Measurements from ENCODE around the gene EXT2. TPM values are rescaled to one million over a fixed set of nuclear protein-coding genes. Genes with fewer than 3 reads are reported as not detected.

EXT2 gene
- total RNA-seq, 1 experiment from 2014 or later, result 42.8 TPM

DNA sequence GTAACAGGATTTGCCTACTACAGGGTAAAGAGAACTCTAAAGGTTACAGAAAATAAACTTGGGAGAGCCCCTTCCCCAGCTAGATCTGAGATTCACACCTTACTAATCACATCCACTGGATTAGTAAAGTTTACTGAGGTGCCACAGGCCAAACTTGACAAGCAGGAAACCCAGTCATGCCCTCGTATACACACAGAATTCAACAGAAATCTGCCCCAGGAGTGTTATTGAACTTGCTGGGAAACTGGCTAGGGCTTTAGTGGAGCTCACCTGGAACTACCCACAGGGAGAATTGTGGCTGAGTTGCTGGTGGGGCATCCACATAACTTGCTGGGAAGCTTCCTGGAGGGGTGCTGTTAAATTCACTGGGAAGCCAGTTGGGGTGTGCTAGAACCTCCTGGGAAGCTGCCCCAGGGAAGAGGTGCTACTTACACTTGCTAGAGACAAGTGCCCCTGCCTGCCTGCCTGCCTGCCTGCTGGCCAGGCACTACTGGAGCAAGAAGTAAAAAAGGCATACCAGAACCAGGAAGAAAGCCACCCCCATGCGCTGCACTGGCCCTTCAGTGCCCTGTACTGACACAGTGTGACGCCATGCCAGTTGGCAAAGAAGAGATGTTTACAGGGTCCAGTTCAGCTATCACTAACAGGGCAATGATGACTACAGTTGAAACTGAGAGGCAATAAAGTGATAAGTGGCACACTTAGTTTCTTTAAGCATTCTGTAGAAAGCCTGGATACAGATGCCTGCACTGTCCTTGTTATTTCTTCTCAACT lies 108.0 kb downstream of the EXT2 start (continued):
- TF ChIP-seq, protein P1, sequence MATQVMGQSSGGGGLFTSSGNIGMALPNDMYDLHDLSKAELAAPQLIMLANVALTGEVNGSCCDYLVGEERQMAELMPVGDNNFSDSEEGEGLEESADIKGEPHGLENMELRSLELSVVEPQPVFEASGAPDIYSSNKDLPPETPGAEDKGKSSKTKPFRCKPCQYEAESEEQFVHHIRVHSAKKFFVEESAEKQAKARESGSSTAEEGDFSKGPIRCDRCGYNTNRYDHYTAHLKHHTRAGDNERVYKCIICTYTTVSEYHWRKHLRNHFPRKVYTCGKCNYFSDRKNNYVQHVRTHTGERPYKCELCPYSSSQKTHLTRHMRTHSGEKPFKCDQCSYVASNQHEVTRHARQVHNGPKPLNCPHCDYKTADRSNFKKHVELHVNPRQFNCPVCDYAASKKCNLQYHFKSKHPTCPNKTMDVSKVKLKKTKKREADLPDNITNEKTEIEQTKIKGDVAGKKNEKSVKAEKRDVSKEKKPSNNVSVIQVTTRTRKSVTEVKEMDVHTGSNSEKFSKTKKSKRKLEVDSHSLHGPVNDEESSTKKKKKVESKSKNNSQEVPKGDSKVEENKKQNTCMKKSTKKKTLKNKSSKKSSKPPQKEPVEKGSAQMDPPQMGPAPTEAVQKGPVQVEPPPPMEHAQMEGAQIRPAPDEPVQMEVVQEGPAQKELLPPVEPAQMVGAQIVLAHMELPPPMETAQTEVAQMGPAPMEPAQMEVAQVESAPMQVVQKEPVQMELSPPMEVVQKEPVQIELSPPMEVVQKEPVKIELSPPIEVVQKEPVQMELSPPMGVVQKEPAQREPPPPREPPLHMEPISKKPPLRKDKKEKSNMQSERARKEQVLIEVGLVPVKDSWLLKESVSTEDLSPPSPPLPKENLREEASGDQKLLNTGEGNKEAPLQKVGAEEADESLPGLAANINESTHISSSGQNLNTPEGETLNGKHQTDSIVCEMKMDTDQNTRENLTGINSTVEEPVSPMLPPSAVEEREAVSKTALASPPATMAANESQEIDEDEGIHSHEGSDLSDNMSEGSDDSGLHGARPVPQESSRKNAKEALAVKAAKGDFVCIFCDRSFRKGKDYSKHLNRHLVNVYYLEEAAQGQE (IDR thresholded peaks at IDR 0.05; ENCODE audit: low read depth), result no peak
- TF ChIP-seq ZNF274 (IDR thresholded peaks at IDR 0.05; ENCODE audit: low read depth, low read length) (no peak), CBX3 (IDR thresholded peaks at IDR 0.05; ENCODE audit: low read depth) (no peak), TCF7L2 (IDR thresholded peaks at IDR 0.05; ENCODE audit: borderline replicate concordance, extremely low read depth, insufficient read depth, insufficient read length) (no peak)
- TF ChIP-seq, protein P2, sequence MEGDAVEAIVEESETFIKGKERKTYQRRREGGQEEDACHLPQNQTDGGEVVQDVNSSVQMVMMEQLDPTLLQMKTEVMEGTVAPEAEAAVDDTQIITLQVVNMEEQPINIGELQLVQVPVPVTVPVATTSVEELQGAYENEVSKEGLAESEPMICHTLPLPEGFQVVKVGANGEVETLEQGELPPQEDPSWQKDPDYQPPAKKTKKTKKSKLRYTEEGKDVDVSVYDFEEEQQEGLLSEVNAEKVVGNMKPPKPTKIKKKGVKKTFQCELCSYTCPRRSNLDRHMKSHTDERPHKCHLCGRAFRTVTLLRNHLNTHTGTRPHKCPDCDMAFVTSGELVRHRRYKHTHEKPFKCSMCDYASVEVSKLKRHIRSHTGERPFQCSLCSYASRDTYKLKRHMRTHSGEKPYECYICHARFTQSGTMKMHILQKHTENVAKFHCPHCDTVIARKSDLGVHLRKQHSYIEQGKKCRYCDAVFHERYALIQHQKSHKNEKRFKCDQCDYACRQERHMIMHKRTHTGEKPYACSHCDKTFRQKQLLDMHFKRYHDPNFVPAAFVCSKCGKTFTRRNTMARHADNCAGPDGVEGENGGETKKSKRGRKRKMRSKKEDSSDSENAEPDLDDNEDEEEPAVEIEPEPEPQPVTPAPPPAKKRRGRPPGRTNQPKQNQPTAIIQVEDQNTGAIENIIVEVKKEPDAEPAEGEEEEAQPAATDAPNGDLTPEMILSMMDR (IDR thresholded peaks at IDR 0.05 in 2 of 3, conservative IDR thresholded peaks at IDR 0.05 in 1 of 3; ENCODE audit: borderline replicate concordance in 1 of 3, insufficient read depth in 1 of 3, low read depth in 2 of 3, low read length in 2 of 3), result no peak
- TF ChIP-seq, protein P3, sequence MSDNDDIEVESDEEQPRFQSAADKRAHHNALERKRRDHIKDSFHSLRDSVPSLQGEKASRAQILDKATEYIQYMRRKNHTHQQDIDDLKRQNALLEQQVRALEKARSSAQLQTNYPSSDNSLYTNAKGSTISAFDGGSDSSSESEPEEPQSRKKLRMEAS (IDR thresholded peaks at IDR 0.05), result no peak

DNA sequence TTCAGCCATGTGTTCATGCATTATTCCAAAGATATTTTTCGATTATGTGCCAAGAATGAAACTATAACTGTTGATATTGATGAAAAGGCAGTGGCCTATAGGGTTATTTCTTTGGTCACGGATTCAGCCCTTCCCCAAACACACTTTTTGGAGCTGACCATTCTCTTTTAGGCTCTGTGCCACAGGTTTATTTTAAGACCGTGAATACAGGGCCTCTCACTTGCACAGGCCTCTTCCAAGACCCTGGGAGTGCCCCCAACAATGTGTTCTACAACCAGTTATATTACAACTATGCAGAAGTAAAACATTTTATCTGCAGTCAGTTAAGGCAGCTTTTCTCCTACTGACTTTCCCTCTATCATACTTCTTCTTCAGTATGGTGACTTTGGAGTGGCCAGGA lies 109.9 kb downstream of the EXT2 start:
- POLR2A ChIA-PET, result no interaction called here
- intact Hi-C loops (cut with micrococcal nuclease), result loop anchor here (10.0 kb wide), 2 partner anchors 51 to 1551 kb away; no protein-coding TSS in a partner anchor
- ATAC-seq (no peak), DNase-seq (ENCODE audit: low read depth, low spot score) (no peak)
- Histone ChIP-seq H3K9ac (ENCODE audit: low read length) (no peak overlapping the region), H3K36me3 (ENCODE audit: control insufficient read depth in 1 of 2, insufficient read depth in 2 of 2, low read length in 2 of 2) (no peaks in the 10 kb centered on the region), H3K9me2 (ENCODE audit: insufficient read depth) (no peaks in the 10 kb centered on the region), H3K4me3 (replicated peaks in 1 of 2; ENCODE audit: low read depth in 1 of 2, low read length in 2 of 2) (no peak overlapping the region), H3K79me2 (ENCODE audit: insufficient read depth, low read length) (no peaks in the 10 kb centered on the region), H3K27ac (ENCODE audit: low read depth, low read length) (no peak overlapping the region), H3K9me3 (ENCODE audit: control insufficient read depth in 1 of 2, insufficient read depth in 1 of 2, low read depth in 1 of 2, low read length in 2 of 2) (no peaks in the 10 kb centered on the region), H3K27me3 (ENCODE audit: insufficient read depth, low read length) (no peaks in the 10 kb centered on the region), H4K20me1 (ENCODE audit: insufficient read depth) (no peaks in the 10 kb centered on the region), H2AFZ (ENCODE audit: low read depth, low read length, poor library complexity, severe bottlenecking) (no peak overlapping the region), H3K4me2 (ENCODE audit: low read length) (no peak overlapping the region), H3K4me1 (ENCODE audit: control insufficient read depth in 1 of 2, insufficient read depth in 2 of 2, low read length in 2 of 2) (no peaks in the 10 kb centered on the region)
- no TSS peak for BruUV-seq (replicated peaks)
- RAD21 ChIA-PET (ENCODE audit: low non-redundant PET in 1 of 2, low total read pairs in 2 of 2, uncharacterized antibody in 2 of 2, unreplicated experiment in 2 of 2), result no interaction called here
- CTCF ChIA-PET, result no interaction called here
- TF ChIP-seq SRF (IDR thresholded peaks at IDR 0.05; ENCODE audit: low read depth), result no peak
- no peak for TF ChIP-seq JUND (IDR thresholded peaks at IDR 0.05)
- TF ChIP-seq, protein P4, sequence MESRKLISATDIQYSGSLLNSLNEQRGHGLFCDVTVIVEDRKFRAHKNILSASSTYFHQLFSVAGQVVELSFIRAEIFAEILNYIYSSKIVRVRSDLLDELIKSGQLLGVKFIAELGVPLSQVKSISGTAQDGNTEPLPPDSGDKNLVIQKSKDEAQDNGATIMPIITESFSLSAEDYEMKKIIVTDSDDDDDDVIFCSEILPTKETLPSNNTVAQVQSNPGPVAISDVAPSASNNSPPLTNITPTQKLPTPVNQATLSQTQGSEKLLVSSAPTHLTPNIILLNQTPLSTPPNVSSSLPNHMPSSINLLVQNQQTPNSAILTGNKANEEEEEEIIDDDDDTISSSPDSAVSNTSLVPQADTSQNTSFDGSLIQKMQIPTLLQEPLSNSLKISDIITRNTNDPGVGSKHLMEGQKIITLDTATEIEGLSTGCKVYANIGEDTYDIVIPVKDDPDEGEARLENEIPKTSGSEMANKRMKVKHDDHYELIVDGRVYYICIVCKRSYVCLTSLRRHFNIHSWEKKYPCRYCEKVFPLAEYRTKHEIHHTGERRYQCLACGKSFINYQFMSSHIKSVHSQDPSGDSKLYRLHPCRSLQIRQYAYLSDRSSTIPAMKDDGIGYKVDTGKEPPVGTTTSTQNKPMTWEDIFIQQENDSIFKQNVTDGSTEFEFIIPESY (IDR thresholded peaks at IDR 0.05; ENCODE audit: extremely low read depth, insufficient replicate concordance, low read length), result no peak
- TF ChIP-seq, protein P3 (IDR thresholded peaks at IDR 0.05), result no peak
- no peak for TF ChIP-seq CEBPB (IDR thresholded peaks at IDR 0.05; ENCODE audit: low read depth)
